Stimulated activated naive B cell treated with anti-CD40 and anti-IgM and Interleukin-4, amounts not matched to agents 10 μg/mL and 1 μg/mL and 100 μg/mL, for 72 hours (primary cell): ENCODE results near the gene APPL2.
A peak's percentile ranks its signal among the peaks of the same experiment; 100 is the strongest.

ENCODE experiments used
- ATAC-seq, 2 donors: fragments of 150-1000 bp; cut with Tn5 transposase; replicated peaks; 2 replicates each; pipeline ENCODE4 v1.10.0; 2021; ENCODE audit warnings: moderate library complexity in 1 of 2
- DNase-seq: peaks from one replicate; pipeline ENCODE4 v3.0.0; 2021
- H3K27ac Mint-ChIP-seq: one replicate; pipeline ENCODE4 v1.8.0; 2022; ENCODE audit warnings: mild to moderate bottlenecking, mixed read lengths
- H3K27me3 Mint-ChIP-seq, 2 donors: one replicate each; pipeline ENCODE4 v1.8.0; 2022; ENCODE audit warnings: mixed read lengths in 2 of 2
- H3K36me3 Mint-ChIP-seq, 2 donors: one replicate each; pipeline ENCODE4 v1.8.0; 2022; ENCODE audit warnings: mixed read lengths in 2 of 2, mild to moderate bottlenecking in 1 of 2
- H3K4me1 Mint-ChIP-seq, 2 donors: one replicate each; pipeline ENCODE4 v1.8.0; 2022; ENCODE audit warnings: mixed read lengths in 2 of 2, mild to moderate bottlenecking in 1 of 2
- H3K4me3 Mint-ChIP-seq, 2 donors: one replicate each; pipeline ENCODE4 v1.8.0; 2022; ENCODE audit warnings: mild to moderate bottlenecking in 2 of 2, mixed read lengths in 2 of 2, moderate library complexity in 1 of 2
- H3K9me3 Mint-ChIP-seq, 2 donors: one replicate each; pipeline ENCODE4 v1.8.0; 2022; ENCODE audit warnings: mixed read lengths in 2 of 2, mild to moderate bottlenecking in 1 of 2

Gene APPL2

GRCh38 chr12:105222726-105223351 lies 13.1 kb downstream of the APPL2 start:
- Mint-ChIP-seq H3K4me3 (no peak overlapping the region), H3K4me1 (peaks cover 19 to 37% of the 10 kb centered on the region in 2 donors), H3K36me3 (peaks cover 27 to 32% of the 10 kb centered on the region in 2 donors), H3K27me3 (no peaks in the 10 kb centered on the region), H3K9me3 (no peaks in the 10 kb centered on the region), H3K27ac (no peak overlapping the region)
- DNase-seq (no peak), ATAC-seq (no peak)

GRCh38 chr12:105222284-105222655 lies 13.7 kb downstream of the APPL2 start:
- no peak for ATAC-seq
- no peak overlapping the region for H3K4me3 Mint-ChIP-seq
- DNase-seq = no peak
- no peaks in the 10 kb centered on the region for H3K9me3 Mint-ChIP-seq
- H3K36me3 Mint-ChIP-seq = peaks cover 24 to 30% of the 10 kb centered on the region in 2 donors
- no peaks in the 10 kb centered on the region for H3K27me3 Mint-ChIP-seq
- H3K4me1 Mint-ChIP-seq = peaks cover 15 to 32% of the 10 kb centered on the region in 2 donors
- no peak overlapping the region for H3K27ac Mint-ChIP-seq

- no peaks in the 10 kb centered on the region for H3K27me3 Mint-ChIP-seq
- peaks cover 27 to 34% of the 10 kb centered on the region in 2 donors for H3K36me3 Mint-ChIP-seq
- no peak overlapping the region for H3K4me3 Mint-ChIP-seq
- peaks cover 14 to 30% of the 10 kb centered on the region in 2 donors for H3K4me1 Mint-ChIP-seq
- H3K9me3 Mint-ChIP-seq = no peaks in the 10 kb centered on the region
- no peak for ATAC-seq
- no peak overlapping the region for H3K27ac Mint-ChIP-seq
- DNase-seq = no peak
These were observed 14.2 kb downstream of the APPL2 start for GRCh38 chr12:105221583-105222283.

- peaks cover 32 to 41% of the 10 kb centered on the region in 2 donors for H3K36me3 Mint-ChIP-seq
- H3K4me3 Mint-ChIP-seq = no peak overlapping the region
- no peak overlapping the region for H3K27ac Mint-ChIP-seq
- no peaks in the 10 kb centered on the region for H3K9me3 Mint-ChIP-seq
- H3K4me1 Mint-ChIP-seq = peaks cover 12 to 25% of the 10 kb centered on the region in 2 donors
- H3K27me3 Mint-ChIP-seq = no peaks in the 10 kb centered on the region
- no peak for ATAC-seq
- no peak for DNase-seq
These were observed 15.1 kb downstream of the APPL2 start for GRCh38 chr12:105220929-105221290.

GRCh38 chr12:105220150-105220928 lies 15.6 kb downstream of the APPL2 start:
- no peak overlapping the region for H3K4me3 Mint-ChIP-seq
- no peaks in the 10 kb centered on the region for H3K27me3 Mint-ChIP-seq
- ATAC-seq = no peak
- no peak for DNase-seq
- peaks cover 8 to 19% of the 10 kb centered on the region in 2 donors for H3K4me1 Mint-ChIP-seq
- H3K9me3 Mint-ChIP-seq = no peaks in the 10 kb centered on the region
- H3K36me3 Mint-ChIP-seq = peaks cover 37 to 43% of the 10 kb centered on the region in 2 donors
- H3K27ac Mint-ChIP-seq = no peak overlapping the region

- Mint-ChIP-seq H3K27me3 (no peaks in the 10 kb centered on the region), H3K4me3 (no peak overlapping the region), H3K9me3 (no peaks in the 10 kb centered on the region), H3K36me3 (peaks cover 34 to 44% of the 10 kb centered on the region in 2 donors), H3K4me1 (peaks cover 4 to 10% of the 10 kb centered on the region in 2 donors), H3K27ac (no peak overlapping the region)
- DNase-seq (no peak), ATAC-seq (no peak)
These were observed 16.5 kb downstream of the APPL2 start for GRCh38 chr12:105219261-105220028.

- ATAC-seq (no peak), DNase-seq (no peak)
- H3K9me3 Mint-ChIP-seq = no peaks in the 10 kb centered on the region
- H3K27me3 Mint-ChIP-seq = no peaks in the 10 kb centered on the region
- peaks cover 37 to 48% of the 10 kb centered on the region in 2 donors for H3K36me3 Mint-ChIP-seq
- H3K4me3 Mint-ChIP-seq = no peak overlapping the region
- H3K27ac Mint-ChIP-seq = no peak overlapping the region
- peaks cover 4 to 8% of the 10 kb centered on the region in 2 donors for H3K4me1 Mint-ChIP-seq
These were observed 17.5 kb downstream of the APPL2 start for GRCh38 chr12:105218434-105218833.

GRCh38 chr12:105214670-105215375 lies 21.2 kb downstream of the APPL2 start:
- peaks cover 25 to 41% of the 10 kb centered on the region in 2 donors for H3K36me3 Mint-ChIP-seq
- no peak overlapping the region for H3K4me3 Mint-ChIP-seq
- H3K4me1 Mint-ChIP-seq = peaks cover 0 to 1% of the 10 kb centered on the region in 2 donors
- DNase-seq (no peak), ATAC-seq (no peak)
- H3K9me3 Mint-ChIP-seq = no peaks in the 10 kb centered on the region
- no peak overlapping the region for H3K27ac Mint-ChIP-seq
- H3K27me3 Mint-ChIP-seq = no peaks in the 10 kb centered on the region

GRCh38 chr12:105214148-105214547 lies 21.8 kb downstream of the APPL2 start:
- peaks cover 25 to 42% of the 10 kb centered on the region in 2 donors for H3K36me3 Mint-ChIP-seq
- ATAC-seq (no peak), DNase-seq (no peak)
- no peaks in the 10 kb centered on the region for H3K27me3 Mint-ChIP-seq
- H3K9me3 Mint-ChIP-seq = no peaks in the 10 kb centered on the region
- H3K4me1 Mint-ChIP-seq = peaks cover 0 to 1% of the 10 kb centered on the region in 2 donors
- H3K27ac Mint-ChIP-seq = no peak overlapping the region
- H3K4me3 Mint-ChIP-seq = no peak overlapping the region

- Mint-ChIP-seq H3K4me3 (no peak overlapping the region), H3K27me3 (no peaks in the 10 kb centered on the region), H3K36me3 (peaks cover 29 to 52% of the 10 kb centered on the region in 2 donors), H3K9me3 (no peaks in the 10 kb centered on the region), H3K27ac (no peak overlapping the region), H3K4me1 (peaks cover 0 to 1% of the 10 kb centered on the region in 2 donors)
- ATAC-seq (no peak), DNase-seq (no peak)
These were observed 23.5 kb downstream of the APPL2 start for GRCh38 chr12:105212438-105212837.

- H3K27ac Mint-ChIP-seq = no peak overlapping the region
- H3K9me3 Mint-ChIP-seq = no peaks in the 10 kb centered on the region
- peaks cover 19 to 47% of the 10 kb centered on the region in 2 donors for H3K36me3 Mint-ChIP-seq
- DNase-seq (no peak), ATAC-seq (no peak)
- H3K4me1 Mint-ChIP-seq = peaks cover 0 to 1% of the 10 kb centered on the region in 2 donors
- no peaks in the 10 kb centered on the region for H3K27me3 Mint-ChIP-seq
- H3K4me3 Mint-ChIP-seq = no peak overlapping the region
These were observed 26.9 kb downstream of the APPL2 start for GRCh38 chr12:105209091-105209490.

GRCh38 chr12:105206686-105207374 lies 29.1 kb downstream of the APPL2 start:
- no peaks in the 10 kb centered on the region for H3K9me3 Mint-ChIP-seq
- H3K36me3 Mint-ChIP-seq = peaks cover 22 to 50% of the 10 kb centered on the region in 2 donors
- no peaks in the 10 kb centered on the region for H3K27me3 Mint-ChIP-seq
- no peak for ATAC-seq
- DNase-seq = no peak
- H3K4me3 Mint-ChIP-seq = no peak overlapping the region
- no peak overlapping the region for H3K27ac Mint-ChIP-seq
- H3K4me1 Mint-ChIP-seq = peaks cover 0 to 2% of the 10 kb centered on the region in 2 donors

- ATAC-seq = no peak
- no peak for DNase-seq
- Mint-ChIP-seq H3K27ac (peak overlapping the region; percentile 65), H3K36me3 (peaks cover 18 to 40% of the 10 kb centered on the region in 2 donors), H3K4me3 (no peak overlapping the region), H3K9me3 (no peaks in the 10 kb centered on the region), H3K4me1 (peaks cover 0 to 2% of the 10 kb centered on the region in 2 donors), H3K27me3 (no peaks in the 10 kb centered on the region)
These were observed 30.5 kb downstream of the APPL2 start for GRCh38 chr12:105205322-105206048.
